GM19438 (cell line): ENCODE measurements around the gene ACOX2.

Source experiments
- ATAC-seq: cut with Tn5 transposase; IDR thresholded peaks from one replicate; pipeline ENCODE4 v1.9.1; 2021; ENCODE audit warnings: low read depth; ENCODE audit not compliant: unreplicated experiment

ACOX2 gene

GRCh38 chr3:58474967-58475578 lies 61.9 kb downstream of the ACOX2 start:
- ATAC-seq, result no peak

GRCh38 chr3:58474348-58474911 lies 62.6 kb downstream of the ACOX2 start:
- ATAC-seq, result no peak

- ATAC-seq, result no peak
Measured at GRCh38 chr3:58473275-58473674, 63.7 kb downstream of the ACOX2 start.

- no peak for ATAC-seq
Measured at GRCh38 chr3:58471025-58471887, 65.7 kb downstream of the ACOX2 start.

- no peak for ATAC-seq
Measured at GRCh38 chr3:58470363-58471024, 66.5 kb downstream of the ACOX2 start.

- no peak for ATAC-seq
Measured at GRCh38 chr3:58469096-58469495, 67.9 kb downstream of the ACOX2 start.

GRCh38 chr3:58466899-58467563 lies 70.0 kb downstream of the ACOX2 start:
- ATAC-seq, result no peak

- no peak for ATAC-seq
Measured at GRCh38 chr3:58464866-58465265, 72.1 kb downstream of the ACOX2 start.

- no peak for ATAC-seq
Measured at GRCh38 chr3:58463942-58464271, 73.1 kb downstream of the ACOX2 start.

GRCh38 chr3:58463181-58463941 lies 73.6 kb downstream of the ACOX2 start:
- no peak for ATAC-seq

GRCh38 chr3:58462829-58463180 lies 74.2 kb downstream of the ACOX2 start:
- ATAC-seq, result no peak

- ATAC-seq, result no peak
Measured at GRCh38 chr3:58459160-58459559, 77.8 kb downstream of the ACOX2 start.
